Activated CD8-positive, alpha-beta T cell treated with anti-CD3 and anti-CD28 coated beads for 36 hours (primary cell): Measurements from ENCODE around the gene HPGDS. TPM values are rescaled to one million over a fixed set of nuclear protein-coding genes. Genes with fewer than 3 reads are reported as not detected.

ENCODE experiments used
- ATAC-seq: fragments of 200-7000 bp; cut with Tn5 transposase; one replicate; pipeline ENCODE4 v1.10.0; 2021; ENCODE audit warnings: mild to moderate bottlenecking, moderate library complexity
- CTCF ChIA-PET: fragments of 350-600 bp; sonication (Branson Sonifier 250); formaldehyde crosslinking; loops from one replicate; lab custom pipeline; 2021; ENCODE audit warnings: antibody characterized with exemption; lab: Charles Lee
- POLR2A ChIA-PET: fragments of 350-600 bp; sonication (Branson Sonifier 250); formaldehyde crosslinking; loops from one replicate; lab custom pipeline; 2021; ENCODE audit warnings: antibody characterized with exemption; lab: Charles Lee
- DNase-seq: peaks from one replicate; pipeline ENCODE4 v3.0.0-alpha.2; 2020
- H3K27ac Mint-ChIP-seq: one replicate; pipeline ENCODE4 v1.8.0; 2021; ENCODE audit warnings: mild to moderate bottlenecking, mixed read lengths
- H3K27me3 Mint-ChIP-seq: one replicate; pipeline ENCODE4 v1.8.0; 2021; ENCODE audit warnings: mixed read lengths
- H3K36me3 Mint-ChIP-seq: one replicate; pipeline ENCODE4 v1.8.0; 2021; ENCODE audit warnings: low read depth, mixed read lengths
- H3K4me1 Mint-ChIP-seq: one replicate; pipeline ENCODE4 v1.8.0; 2021; ENCODE audit warnings: low read depth, mixed read lengths
- H3K4me3 Mint-ChIP-seq: one replicate; pipeline ENCODE4 v1.8.0; 2021; ENCODE audit warnings: mild to moderate bottlenecking, moderate library complexity, mixed read lengths
- H3K9me3 Mint-ChIP-seq: one replicate; pipeline ENCODE4 v1.8.0; 2021; ENCODE audit warnings: mixed read lengths
- intact Hi-C: fragments of 100-400 bp; cut with micrococcal nuclease; formaldehyde crosslinking; loops from one replicate; pipeline ENCODE4 v1.10.0; 2022
- total RNA-seq, 2 experiments: library from RNA; stranded (reverse); gene quantifications; one replicate each; pipeline ENCODE4 v1.2.3, GENCODE V29; 2021
- TF ChIP-seq, protein P1 (sequence below): fragments of 200-600 bp; IDR thresholded peaks from one replicate; pipeline ENCODE4 v1.8.0; 2022; ENCODE audit warnings: antibody characterized with exemption, mild to moderate bottlenecking

Gene HPGDS
- total RNA-seq, 2 experiments from 2014 or later = not detected

DNA sequence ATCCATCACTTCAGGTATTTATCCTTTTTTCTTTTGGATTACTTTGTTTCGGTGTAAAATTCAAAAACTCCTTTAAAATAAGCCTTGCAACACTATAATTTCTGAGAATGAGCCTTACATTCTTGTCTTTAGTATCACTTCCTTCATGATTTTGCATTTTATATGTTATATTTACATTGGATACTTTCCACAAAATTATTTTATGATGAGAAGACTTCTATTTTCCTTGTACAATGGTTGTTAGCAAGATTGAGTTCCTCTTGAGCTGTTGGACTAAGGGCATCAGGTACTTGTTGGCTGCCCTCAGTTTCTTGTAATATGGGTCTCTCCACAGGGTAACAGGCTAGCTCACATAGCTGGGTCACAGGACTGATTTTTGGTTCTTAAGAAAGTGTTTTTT is 22.7 kb upstream of the HPGDS start:
- no peak for ATAC-seq
- Mint-ChIP-seq H3K36me3 (no peaks in the 10 kb centered on the region), H3K9me3 (no peaks in the 10 kb centered on the region), H3K27ac (no peak overlapping the region), H3K4me3 (no peak overlapping the region), H3K27me3 (peaks cover 5% of the 10 kb centered on the region), H3K4me1 (no peaks in the 10 kb centered on the region)
- no peak for DNase-seq
- ChIA-PET POLR2A (no interaction called here), CTCF (no interaction called here)
- TF ChIP-seq, protein P1, sequence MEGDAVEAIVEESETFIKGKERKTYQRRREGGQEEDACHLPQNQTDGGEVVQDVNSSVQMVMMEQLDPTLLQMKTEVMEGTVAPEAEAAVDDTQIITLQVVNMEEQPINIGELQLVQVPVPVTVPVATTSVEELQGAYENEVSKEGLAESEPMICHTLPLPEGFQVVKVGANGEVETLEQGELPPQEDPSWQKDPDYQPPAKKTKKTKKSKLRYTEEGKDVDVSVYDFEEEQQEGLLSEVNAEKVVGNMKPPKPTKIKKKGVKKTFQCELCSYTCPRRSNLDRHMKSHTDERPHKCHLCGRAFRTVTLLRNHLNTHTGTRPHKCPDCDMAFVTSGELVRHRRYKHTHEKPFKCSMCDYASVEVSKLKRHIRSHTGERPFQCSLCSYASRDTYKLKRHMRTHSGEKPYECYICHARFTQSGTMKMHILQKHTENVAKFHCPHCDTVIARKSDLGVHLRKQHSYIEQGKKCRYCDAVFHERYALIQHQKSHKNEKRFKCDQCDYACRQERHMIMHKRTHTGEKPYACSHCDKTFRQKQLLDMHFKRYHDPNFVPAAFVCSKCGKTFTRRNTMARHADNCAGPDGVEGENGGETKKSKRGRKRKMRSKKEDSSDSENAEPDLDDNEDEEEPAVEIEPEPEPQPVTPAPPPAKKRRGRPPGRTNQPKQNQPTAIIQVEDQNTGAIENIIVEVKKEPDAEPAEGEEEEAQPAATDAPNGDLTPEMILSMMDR = no peak
- intact Hi-C loops = no loop called here

DNA sequence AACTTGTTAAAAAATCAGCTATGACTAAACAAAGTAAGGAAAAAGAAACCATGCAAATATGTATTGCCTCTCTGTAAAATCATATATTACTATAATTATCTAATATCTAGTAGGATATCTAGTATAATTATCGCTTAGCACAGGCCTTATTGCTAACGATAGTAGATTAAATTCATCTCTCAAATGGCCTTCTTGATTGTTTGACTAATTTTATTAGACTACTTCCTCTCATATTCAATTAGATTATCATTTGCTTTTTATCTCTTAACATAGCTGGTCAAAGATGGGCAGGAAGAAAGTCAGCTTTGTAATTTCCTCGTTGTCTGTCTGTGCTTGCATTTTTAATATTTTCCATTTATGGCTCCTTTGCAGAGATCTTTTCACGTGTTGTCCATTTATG is 21.9 kb upstream of the HPGDS start:
- intact Hi-C loops = no loop called here
- Mint-ChIP-seq H3K36me3 (no peaks in the 10 kb centered on the region), H3K27ac (no peak overlapping the region), H3K4me3 (no peak overlapping the region), H3K27me3 (peaks cover 5% of the 10 kb centered on the region), H3K9me3 (no peaks in the 10 kb centered on the region), H3K4me1 (no peaks in the 10 kb centered on the region)
- DNase-seq = no peak
- TF ChIP-seq, protein P1 = no peak
- ATAC-seq = no peak
- ChIA-PET POLR2A (no interaction called here), CTCF (no interaction called here)

DNA sequence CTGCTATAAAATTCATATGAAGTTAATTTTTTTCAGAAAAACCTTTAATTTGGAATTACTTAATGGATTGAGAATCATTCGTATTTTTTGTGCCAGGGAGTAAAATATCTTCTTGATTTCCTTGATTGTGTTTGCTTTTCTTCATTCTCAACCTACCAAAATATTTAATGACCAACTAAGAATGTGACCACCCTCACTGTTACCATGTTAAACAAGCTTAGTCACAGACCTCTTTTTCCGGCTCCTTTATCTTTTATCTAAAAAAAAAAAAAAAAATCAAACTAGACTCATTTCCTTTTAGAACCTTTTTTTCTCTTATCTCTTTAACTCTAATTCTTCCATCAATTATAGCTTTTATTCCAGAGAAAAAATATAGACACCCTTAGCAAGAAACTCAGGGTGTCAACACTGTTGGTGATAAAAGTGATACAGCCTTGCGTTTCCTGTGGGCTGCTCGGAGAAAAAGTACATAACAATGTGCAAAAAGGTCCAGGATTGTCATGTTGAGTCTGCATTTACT is 20.6 kb upstream of the HPGDS start:
- peaks cover 5% of the 10 kb centered on the region for H3K27me3 Mint-ChIP-seq
- H3K4me1 Mint-ChIP-seq = no peaks in the 10 kb centered on the region
- POLR2A ChIA-PET = no interaction called here
- H3K36me3 Mint-ChIP-seq = no peaks in the 10 kb centered on the region
- CTCF ChIA-PET = interaction anchor here (0.9 kb wide), 1 partner anchor 44 kb away, joined by 5 read pairs; no protein-coding TSS in a partner anchor
- DNase-seq (no peak), ATAC-seq (no peak)
- H3K27ac Mint-ChIP-seq = no peak overlapping the region
- H3K4me3 Mint-ChIP-seq = no peak overlapping the region
- TF ChIP-seq, protein P1 = no peak
- no peaks in the 10 kb centered on the region for H3K9me3 Mint-ChIP-seq
- intact Hi-C loops = no loop called here

DNA sequence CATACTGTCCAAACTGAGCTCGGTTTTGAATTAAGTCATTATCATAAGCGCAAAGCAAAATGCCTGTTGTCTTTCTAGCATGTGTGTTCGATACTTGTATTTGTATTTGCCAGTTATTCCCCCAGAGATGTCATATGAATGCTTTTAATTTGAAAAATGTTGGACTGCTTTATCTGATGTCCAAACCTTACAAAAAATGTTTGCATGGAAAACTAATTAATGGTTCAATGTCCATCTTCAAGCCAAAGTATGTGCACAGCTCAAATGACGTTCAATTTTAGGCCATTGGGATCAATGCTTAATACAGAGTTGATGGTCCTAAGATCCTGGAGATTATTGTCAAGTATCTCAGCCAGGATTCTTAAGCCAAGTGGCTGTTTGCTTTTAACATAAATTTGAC is 17.2 kb upstream of the HPGDS start:
- CTCF ChIA-PET = interaction anchor here (1.6 kb wide), 1 partner anchor 31 kb away, joined by 5 read pairs; no protein-coding TSS in a partner anchor
- POLR2A ChIA-PET = no interaction called here
- no peaks in the 10 kb centered on the region for H3K9me3 Mint-ChIP-seq
- intact Hi-C loops = no loop called here
- H3K27me3 Mint-ChIP-seq = no peaks in the 10 kb centered on the region
- no peaks in the 10 kb centered on the region for H3K36me3 Mint-ChIP-seq
- DNase-seq (no peak), ATAC-seq (no peak)
- TF ChIP-seq, protein P1 = no peak
- no peak overlapping the region for H3K4me3 Mint-ChIP-seq
- no peak overlapping the region for H3K27ac Mint-ChIP-seq
- no peaks in the 10 kb centered on the region for H3K4me1 Mint-ChIP-seq

DNA sequence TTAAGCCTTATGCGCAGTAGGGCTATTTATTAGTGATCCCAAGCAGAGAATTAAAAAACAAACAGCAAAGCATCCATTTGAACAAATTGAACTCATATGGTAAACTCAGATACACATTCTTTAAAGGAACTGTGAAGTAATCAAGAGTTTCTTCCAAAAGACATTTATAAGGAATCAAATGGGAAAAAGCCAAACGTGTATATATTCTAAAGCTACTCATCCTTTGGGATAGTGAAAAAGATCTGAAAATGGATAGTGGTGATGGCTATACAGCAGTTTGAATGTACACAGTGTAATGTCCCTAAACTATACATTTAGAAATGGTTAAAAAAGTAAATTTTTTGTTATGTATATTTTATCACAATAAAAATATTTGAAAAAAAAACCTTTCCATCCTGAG is 16.6 kb upstream of the HPGDS start:
- CTCF ChIA-PET = interaction anchor here (1.5 to 1.6 kb wide), 2 partner anchors 10 to 32 kb away, joined by 4 to 5 read pairs; no protein-coding TSS in a partner anchor
- no peaks in the 10 kb centered on the region for H3K9me3 Mint-ChIP-seq
- DNase-seq = no peak
- no peak overlapping the region for H3K4me3 Mint-ChIP-seq
- ATAC-seq = no peak
- intact Hi-C loops = no loop called here
- TF ChIP-seq, protein P1 = no peak
- POLR2A ChIA-PET = no interaction called here
- no peaks in the 10 kb centered on the region for H3K36me3 Mint-ChIP-seq
- H3K27me3 Mint-ChIP-seq = no peaks in the 10 kb centered on the region
- no peak overlapping the region for H3K27ac Mint-ChIP-seq
- no peaks in the 10 kb centered on the region for H3K4me1 Mint-ChIP-seq
